Fibroblast of lung (primary cell): Measurements from ENCODE around the gene TMED5.
"Not testable (repeated sequence)": the region's sequence is repeated elsewhere in the genome, so short reads cannot be mapped to it uniquely, and the experiment has no call there.

Source experiments
- CTCF ChIP-seq, 2 donors: IDR thresholded peaks in 1 of 2; conservative IDR thresholded peaks in 1 of 2; 1 replicate in 1 of 2; 2 replicates in 1 of 2; pipeline ENCODE4 v1.5.1; 2011 to 2012; ENCODE audit warnings: low read length in 2 of 2, control low read depth in 1 of 2, inconsistent platforms in 1 of 2, low read depth in 1 of 2, mild to moderate bottlenecking in 1 of 2
- EZH2 ChIP-seq: IDR thresholded peaks from 2 replicates; pipeline ENCODE4 v1.5.1; 2012; ENCODE audit warnings: low read length, control low read depth, mild to moderate bottlenecking; ENCODE audit errors: missing control alignments

- not testable (repeated sequence) for TF ChIP-seq CTCF (conservative IDR thresholded peaks at IDR 0.05 in 1 of 2, IDR thresholded peaks at IDR 0.05 in 1 of 2; ENCODE audit: low read depth in 1 of 2, low read length in 2 of 2); EZH2
Observed at GRCh38 chr1:93220716-93221115, 40.5 kb upstream of the TMED5 start.
